ENCODE measurements around the gene PKNOX1.
"Not testable (repeated sequence)": the region's sequence is repeated elsewhere in the genome, so short reads cannot be mapped to it uniquely, and the experiment has no call there.

The PKNOX1 gene

GRCh38 chr21:42973991-42974831 lies at the start of gene PKNOX1:
PKNOX1 (plus strand) TSS chr21:42974562; CDS start chr21:43004382, 29,820 bp downstream.
- TF ChIP-seq CTCF (conservative IDR thresholded peaks at IDR 0.05; ENCODE audit: low read depth, low read length) = no peak
- H3K4me3 ChIP-seq (ENCODE audit: low read length) = peak within 1 kb of the TSS; percentile 81
- peak; percentile 91 for DNase-seq (ENCODE audit: low read depth)

GRCh38 chr21:42925114-42925926 lies 49.0 kb upstream of the PKNOX1 start, which contains the start of gene ERVH48-1:
ERVH48-1 (minus strand) TSS chr21:42925630; CDS start chr21:42919006, 6,624 bp downstream.
- no peak within 1 kb of the TSS for H3K4me3 ChIP-seq (ENCODE audit: low read length)
- DNase-seq (ENCODE audit: low read depth) = no peak
- no peak for TF ChIP-seq CTCF (conservative IDR thresholded peaks at IDR 0.05; ENCODE audit: low read depth, low read length)

- not testable (repeated sequence) for H3K4me3 ChIP-seq (ENCODE audit: low read length); DNase-seq (ENCODE audit: low read depth)
Measured at GRCh38 chr21:42927474-42928200, 46.7 kb upstream of the PKNOX1 start.

- no peak overlapping the region for H3K4me3 ChIP-seq (ENCODE audit: low read length)
- no peak for TF ChIP-seq CTCF (conservative IDR thresholded peaks at IDR 0.05; ENCODE audit: low read depth, low read length)
- no peak for DNase-seq (ENCODE audit: low read depth)
Measured at GRCh38 chr21:42929969-42930368, 44.4 kb upstream of the PKNOX1 start.

GRCh38 chr21:42931560-42932235 lies 42.7 kb upstream of the PKNOX1 start:
- H3K4me3 ChIP-seq (ENCODE audit: low read length) = no peak overlapping the region
- no peak for DNase-seq (ENCODE audit: low read depth)
- no peak for TF ChIP-seq CTCF (conservative IDR thresholded peaks at IDR 0.05; ENCODE audit: low read depth, low read length)

- DNase-seq (ENCODE audit: low read depth) = not testable (repeated sequence)
Measured at GRCh38 chr21:42932378-42933136, 41.8 kb upstream of the PKNOX1 start.

GRCh38 chr21:42933137-42933970 lies 41.0 kb upstream of the PKNOX1 start:
- DNase-seq (ENCODE audit: low read depth) = peak; percentile 7

More at GRCh38 chr21:42932378-42933136, 41.8 kb upstream of the PKNOX1 start:
- not testable (repeated sequence) for H3K4me3 ChIP-seq (ENCODE audit: low read length)

GRCh38 chr21:42933973-42934372 lies 40.4 kb upstream of the PKNOX1 start:
- DNase-seq (ENCODE audit: low read depth); H3K4me3 ChIP-seq (ENCODE audit: low read length): not testable (repeated sequence)

More at GRCh38 chr21:42933137-42933970, 41.0 kb upstream of the PKNOX1 start:
- H3K4me3 ChIP-seq (ENCODE audit: low read length) = not testable (repeated sequence)

- not testable (repeated sequence) for H3K4me3 ChIP-seq (ENCODE audit: low read length); DNase-seq (ENCODE audit: low read depth)
Measured at GRCh38 chr21:42936360-42936759, 38.0 kb upstream of the PKNOX1 start.

GRCh38 chr21:42937034-42937940 lies 37.1 kb upstream of the PKNOX1 start:
- DNase-seq (ENCODE audit: low read depth); H3K4me3 ChIP-seq (ENCODE audit: low read length): not testable (repeated sequence)
